ENCODE results near the gene RNASE8. TPM values are rescaled to one million over a fixed set of nuclear protein-coding genes. Genes with fewer than 3 reads are reported as not detected.

Gene RNASE8
- total RNA-seq, 4 donors from 2014 or later = not detected

DNA sequence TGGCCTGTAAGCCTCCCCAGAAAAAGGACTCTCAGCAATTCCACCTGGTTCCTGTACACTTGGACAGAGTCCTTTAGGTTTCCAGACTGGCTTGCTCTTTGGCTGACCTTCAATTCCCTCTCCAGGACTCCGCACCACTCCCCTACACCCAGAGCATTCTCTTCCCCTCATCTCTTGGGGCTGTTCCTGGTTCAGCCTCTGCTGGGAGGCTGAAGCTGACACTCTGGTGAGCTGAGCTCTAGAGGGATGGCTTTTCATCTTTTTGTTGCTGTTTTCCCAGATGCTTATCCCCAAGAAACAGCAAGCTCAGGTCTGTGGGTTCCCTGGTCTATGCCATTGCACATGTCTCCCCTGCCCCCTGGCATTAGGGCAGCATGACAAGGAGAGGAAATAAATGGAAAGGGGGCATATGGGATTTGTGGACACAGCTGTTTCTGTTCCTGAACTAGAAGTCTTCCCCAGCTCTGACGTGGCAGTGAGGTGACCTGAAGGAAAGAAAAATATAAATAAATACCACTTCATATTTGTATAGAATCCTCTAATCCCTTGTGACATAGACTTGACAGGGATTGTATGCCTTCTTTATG, 14.1 kb upstream of the RNASE8 start:
- in situ Hi-C loops (cut with MboI; ENCODE audit: low pct_ligation_motif_present in 1 of 4, low pct_unique_long_range_greater_than_20kb in 1 of 4, low sequenced_read_pairs in 3 of 4) = no loop called here
- intact Hi-C loops (cut with DNase I; ENCODE audit: low total_unique reads) = no loop called here
- Histone ChIP-seq H3K4me1 (peaks cover 22 to 38% (median 27%) of the 10 kb centered on the region in 4 donors), H3K9me3 (no peaks in the 10 kb centered on the region), H3K4me3 (no peak overlapping the region), H3K36me3 (no peaks in the 10 kb centered on the region), H3K27me3 (no peaks in the 10 kb centered on the region), H3K27ac (peak overlapping the region; percentile 37 to 71 (median 56))
- WGBS, 2 donors (ENCODE audit: low coverage in 1 of 2) = 32 to 54% methylated on average over 2 of the region's 2 CpGs
- no peak for DNase-seq
- TF ChIP-seq POLR2AphosphoS5 (IDR thresholded peaks at IDR 0.05) (no peak), POLR2A (IDR thresholded peaks at IDR 0.05) (no peak), EP300 (IDR thresholded peaks at IDR 0.05; ENCODE audit: low read depth) (no peak)
- TF ChIP-seq, protein P1, sequence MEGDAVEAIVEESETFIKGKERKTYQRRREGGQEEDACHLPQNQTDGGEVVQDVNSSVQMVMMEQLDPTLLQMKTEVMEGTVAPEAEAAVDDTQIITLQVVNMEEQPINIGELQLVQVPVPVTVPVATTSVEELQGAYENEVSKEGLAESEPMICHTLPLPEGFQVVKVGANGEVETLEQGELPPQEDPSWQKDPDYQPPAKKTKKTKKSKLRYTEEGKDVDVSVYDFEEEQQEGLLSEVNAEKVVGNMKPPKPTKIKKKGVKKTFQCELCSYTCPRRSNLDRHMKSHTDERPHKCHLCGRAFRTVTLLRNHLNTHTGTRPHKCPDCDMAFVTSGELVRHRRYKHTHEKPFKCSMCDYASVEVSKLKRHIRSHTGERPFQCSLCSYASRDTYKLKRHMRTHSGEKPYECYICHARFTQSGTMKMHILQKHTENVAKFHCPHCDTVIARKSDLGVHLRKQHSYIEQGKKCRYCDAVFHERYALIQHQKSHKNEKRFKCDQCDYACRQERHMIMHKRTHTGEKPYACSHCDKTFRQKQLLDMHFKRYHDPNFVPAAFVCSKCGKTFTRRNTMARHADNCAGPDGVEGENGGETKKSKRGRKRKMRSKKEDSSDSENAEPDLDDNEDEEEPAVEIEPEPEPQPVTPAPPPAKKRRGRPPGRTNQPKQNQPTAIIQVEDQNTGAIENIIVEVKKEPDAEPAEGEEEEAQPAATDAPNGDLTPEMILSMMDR (IDR thresholded peaks at IDR 0.05) = no peak

DNA sequence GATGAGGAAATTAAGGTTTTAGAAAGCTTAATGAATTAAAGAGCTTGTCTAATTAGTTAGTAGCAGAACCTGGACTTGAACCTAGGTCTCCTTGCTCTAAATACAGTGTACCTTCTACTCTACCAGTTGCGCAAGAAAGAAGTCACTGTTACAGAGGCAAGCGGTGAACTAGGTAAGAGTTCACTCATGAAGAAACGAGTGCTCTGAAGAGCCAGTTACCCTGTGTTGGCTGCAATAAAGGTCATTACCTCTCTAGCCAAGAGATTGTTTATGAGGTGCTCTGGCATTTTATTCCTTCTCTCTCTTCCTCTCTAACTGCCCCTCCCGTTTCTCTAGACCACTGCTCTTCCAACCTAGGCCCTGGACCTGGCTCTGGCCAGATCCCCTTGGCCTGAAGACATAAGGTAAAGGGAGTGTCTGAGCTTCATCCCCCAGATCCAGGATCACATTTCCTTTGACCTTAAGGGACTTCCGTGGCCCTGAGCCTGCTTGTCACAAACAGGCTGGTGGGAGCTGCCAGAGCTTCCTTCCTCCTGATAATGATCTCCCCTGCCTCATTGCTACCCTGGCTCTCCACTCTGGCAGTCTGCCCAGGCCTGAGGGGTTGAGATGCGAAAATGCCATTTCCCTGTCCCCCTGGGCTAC, 13.5 kb upstream of the RNASE8 start:
- WGBS, 2 donors (ENCODE audit: low coverage in 1 of 2) = 29 to 50% methylated on average over 1 to 6 of the region's 6 CpGs
- no peak for TF ChIP-seq EP300 (IDR thresholded peaks at IDR 0.05; ENCODE audit: low read depth)
- TF ChIP-seq POLR2AphosphoS5 (IDR thresholded peaks at IDR 0.05) = peak in 1 of 3 donors; percentile 40
- no peak for TF ChIP-seq POLR2A (IDR thresholded peaks at IDR 0.05)
- TF ChIP-seq, protein P1 (IDR thresholded peaks at IDR 0.05) = no peak
- intact Hi-C loops (cut with DNase I; ENCODE audit: low total_unique reads) = no loop called here
- no peaks in the 10 kb centered on the region for H3K27me3 ChIP-seq
- no peaks in the 10 kb centered on the region for H3K36me3 ChIP-seq
- peak overlapping the region; percentile 37 to 71 (median 56) for H3K27ac ChIP-seq
- peak; percentile 37 for DNase-seq
- in situ Hi-C loops (cut with MboI; ENCODE audit: low pct_ligation_motif_present in 1 of 4, low pct_unique_long_range_greater_than_20kb in 1 of 4, low sequenced_read_pairs in 3 of 4) = no loop called here
- H3K9me3 ChIP-seq = no peaks in the 10 kb centered on the region
- H3K4me1 ChIP-seq = peaks cover 18 to 32% (median 21%) of the 10 kb centered on the region in 4 donors
- H3K4me3 ChIP-seq = no peak overlapping the region

DNA sequence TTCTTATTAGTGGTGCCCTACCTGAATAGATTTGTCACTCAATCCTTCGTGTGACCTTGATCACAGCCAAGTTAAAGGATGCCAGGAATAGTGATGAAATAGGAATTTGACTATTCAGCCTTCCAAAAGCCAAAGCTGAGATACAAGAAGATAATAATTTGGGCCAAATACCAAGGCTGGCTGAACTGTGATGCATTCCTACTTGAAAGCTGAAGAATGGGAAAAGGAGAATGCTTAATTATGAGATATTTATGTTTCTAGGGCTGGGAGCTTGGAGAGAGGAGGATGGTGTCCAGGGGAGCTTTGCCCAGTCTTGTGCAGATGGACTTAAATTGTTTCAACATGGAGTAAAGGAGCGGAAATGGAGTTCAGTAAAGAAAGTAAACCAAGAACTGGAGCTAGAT, 10.2 kb upstream of the RNASE8 start:
- Histone ChIP-seq H3K9me3 (no peaks in the 10 kb centered on the region), H3K4me1 (peaks cover 10 to 22% (median 12%) of the 10 kb centered on the region in 4 donors), H3K36me3 (no peaks in the 10 kb centered on the region), H3K27ac (no peak overlapping the region), H3K27me3 (no peaks in the 10 kb centered on the region), H3K4me3 (no peak overlapping the region)
- 57 to 79% methylated on average over 2 of the region's 2 CpGs for WGBS, 2 donors (ENCODE audit: low coverage in 1 of 2)
- in situ Hi-C loops (cut with MboI; ENCODE audit: low pct_ligation_motif_present in 1 of 4, low pct_unique_long_range_greater_than_20kb in 1 of 4, low sequenced_read_pairs in 3 of 4) = no loop called here
- no peak for DNase-seq
- intact Hi-C loops (cut with DNase I; ENCODE audit: low total_unique reads) = loop anchor here (1.0 kb wide), 1 partner anchor 21 kb away; no protein-coding TSS in a partner anchor
- TF ChIP-seq, protein P1 (IDR thresholded peaks at IDR 0.05) = no peak
- TF ChIP-seq POLR2AphosphoS5 (IDR thresholded peaks at IDR 0.05) (no peak), POLR2A (IDR thresholded peaks at IDR 0.05) (no peak), EP300 (IDR thresholded peaks at IDR 0.05; ENCODE audit: low read depth) (no peak)

GRCh38 chr14:21048638-21049037, 9.0 kb upstream of the RNASE8 start:
- in situ Hi-C loops (cut with MboI; ENCODE audit: low pct_ligation_motif_present in 1 of 4, low pct_unique_long_range_greater_than_20kb in 1 of 4, low sequenced_read_pairs in 3 of 4) = no loop called here
- Histone ChIP-seq H3K4me3 (no peak overlapping the region), H3K27me3 (no peaks in the 10 kb centered on the region), H3K36me3 (no peaks in the 10 kb centered on the region), H3K27ac (no peak overlapping the region), H3K4me1 (peaks cover under 1 to 15% (median 6%) of the 10 kb centered on the region in 4 donors), H3K9me3 (no peaks in the 10 kb centered on the region)
- intact Hi-C loops (cut with DNase I; ENCODE audit: low total_unique reads) = no loop called here
- DNase-seq = no peak
- no peak for TF ChIP-seq EP300 (IDR thresholded peaks at IDR 0.05; ENCODE audit: low read depth)
- TF ChIP-seq POLR2A (IDR thresholded peaks at IDR 0.05) = no peak
- TF ChIP-seq, protein P1 (IDR thresholded peaks at IDR 0.05) = no peak
- TF ChIP-seq POLR2AphosphoS5 (IDR thresholded peaks at IDR 0.05) = no peak
- 81 to 86% methylated on average over 1 to 2 of the region's 2 CpGs for WGBS, 2 donors (ENCODE audit: low coverage in 1 of 2)
